Inflammatory macrophage treated with lipopolysaccharide for 4 hours (primary cell): ENCODE results near the gene DSCAM.
A peak's percentile ranks its signal among the peaks of the same experiment; 100 is the strongest.
"Not testable (repeated sequence)": the region's sequence is repeated elsewhere in the genome, so short reads cannot be mapped to it uniquely, and the experiment has no call there.

Experiments
- DNase-seq: peaks from one replicate; pipeline ENCODE4 v3.0.0-alpha.2; 2020

Gene DSCAM

DNA sequence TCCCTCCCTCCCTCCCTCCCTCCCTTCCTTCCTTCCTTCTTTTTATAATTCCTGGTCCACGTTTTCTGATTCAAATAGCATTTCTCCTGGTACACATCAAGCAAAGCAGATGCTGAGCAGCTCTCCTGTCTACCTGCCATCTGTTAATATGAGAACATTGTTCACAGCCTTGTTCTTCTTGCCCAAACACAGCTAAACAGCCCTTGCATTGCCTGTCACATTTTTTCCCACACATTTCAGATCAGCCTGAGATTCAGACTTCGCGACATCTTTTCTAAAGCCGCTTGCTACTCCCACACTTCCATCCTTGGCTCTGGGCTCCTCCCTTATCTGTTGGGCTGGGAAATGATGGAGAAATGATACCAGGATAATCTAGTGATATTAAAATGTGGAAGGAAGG is 779.2 kb downstream of the DSCAM start:
- no peak for DNase-seq

GRCh38 chr21:40066221-40066620 is 780.7 kb downstream of the DSCAM start:
- no peak for DNase-seq

DNA sequence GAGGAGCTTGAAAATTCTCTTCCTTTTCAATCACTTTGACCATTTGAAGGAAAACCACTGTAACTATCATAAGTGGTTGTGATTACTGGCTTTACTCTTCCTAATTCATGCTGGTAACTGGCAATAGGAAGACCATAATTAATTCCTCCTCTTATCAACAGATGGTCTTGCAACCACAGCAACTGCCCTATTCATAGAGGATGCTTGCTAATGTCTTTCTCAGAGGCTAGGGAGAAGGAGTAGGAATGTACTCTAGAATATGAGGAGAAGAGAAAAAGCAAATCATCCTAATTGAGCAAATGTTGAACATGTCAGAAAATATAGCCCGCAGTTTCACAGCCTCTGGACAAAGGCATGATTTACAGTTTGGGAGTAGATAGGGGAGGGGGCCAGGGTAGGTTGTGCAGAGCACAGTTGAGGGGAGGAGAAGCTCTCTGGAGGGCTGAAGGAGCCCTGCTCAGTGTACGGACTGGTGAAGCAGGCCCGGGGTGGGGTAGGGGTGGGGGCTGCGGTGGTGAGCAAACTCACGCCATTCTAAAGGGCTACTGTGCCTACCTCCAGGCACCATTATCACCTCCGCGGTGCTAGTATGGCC is 786.8 kb downstream of the DSCAM start:
- no peak for DNase-seq

GRCh38 chr21:40057331-40057730 is 789.6 kb downstream of the DSCAM start:
- DNase-seq: no peak

DNA sequence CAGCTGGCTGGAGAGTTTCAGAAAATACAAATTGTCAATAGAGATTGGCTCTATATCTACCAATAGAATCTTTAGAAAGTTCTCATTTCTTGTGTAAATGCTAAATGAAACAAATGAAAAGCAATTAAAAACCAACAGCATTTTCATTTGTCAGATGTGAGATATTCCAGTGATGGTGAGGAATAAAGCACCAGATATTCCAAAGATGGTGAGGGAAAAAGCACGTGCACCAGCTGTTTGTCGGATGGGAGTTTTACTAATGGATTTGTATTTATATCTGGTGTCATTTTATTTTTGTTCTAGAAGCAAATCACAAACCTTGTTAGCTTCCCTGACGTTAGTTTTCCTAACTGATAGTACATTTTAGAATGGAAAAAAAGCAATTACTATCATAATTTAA is 790.9 kb downstream of the DSCAM start:
- DNase-seq: no peak

DNA sequence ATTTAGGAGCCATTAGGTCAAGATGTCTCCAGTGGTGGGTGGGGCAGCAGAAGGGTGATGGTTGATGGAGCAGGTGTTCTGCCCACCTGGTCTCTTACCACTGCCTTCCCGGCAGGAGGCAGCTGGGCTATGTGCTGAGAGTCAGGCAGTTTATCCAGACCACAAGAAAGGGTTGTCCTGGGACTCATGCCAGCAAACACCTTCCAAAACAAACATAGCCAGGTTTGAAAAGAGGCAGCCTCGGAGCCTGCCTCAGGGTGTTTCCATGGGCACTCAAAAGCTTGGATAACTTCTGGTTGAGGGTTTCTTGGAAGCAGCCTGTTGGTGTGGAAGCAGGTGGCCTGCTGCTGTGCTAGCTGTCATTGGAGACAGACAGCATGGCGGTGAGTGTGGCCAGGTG is 792.6 kb downstream of the DSCAM start:
- no peak for DNase-seq

DNA sequence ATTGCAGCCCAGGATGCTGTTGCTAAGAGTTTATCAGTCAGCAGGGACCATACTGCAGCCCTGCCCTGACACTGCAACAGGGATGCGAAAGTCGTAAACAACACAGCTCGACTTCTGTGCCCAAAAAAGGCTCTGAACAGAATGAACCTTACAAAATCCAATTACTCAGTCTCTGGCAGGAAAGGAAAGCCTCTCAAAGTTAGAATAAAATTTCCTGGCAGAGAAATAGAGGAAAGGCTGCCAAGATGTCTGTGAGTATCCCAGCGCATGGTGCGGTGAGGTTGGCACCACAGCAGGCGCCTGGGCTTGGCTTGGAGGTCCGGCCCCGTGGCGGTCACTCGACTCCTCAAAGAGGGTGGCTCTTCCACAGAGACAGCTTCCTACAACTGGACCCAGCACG is 794.0 kb downstream of the DSCAM start:
- no peak for DNase-seq

DNA sequence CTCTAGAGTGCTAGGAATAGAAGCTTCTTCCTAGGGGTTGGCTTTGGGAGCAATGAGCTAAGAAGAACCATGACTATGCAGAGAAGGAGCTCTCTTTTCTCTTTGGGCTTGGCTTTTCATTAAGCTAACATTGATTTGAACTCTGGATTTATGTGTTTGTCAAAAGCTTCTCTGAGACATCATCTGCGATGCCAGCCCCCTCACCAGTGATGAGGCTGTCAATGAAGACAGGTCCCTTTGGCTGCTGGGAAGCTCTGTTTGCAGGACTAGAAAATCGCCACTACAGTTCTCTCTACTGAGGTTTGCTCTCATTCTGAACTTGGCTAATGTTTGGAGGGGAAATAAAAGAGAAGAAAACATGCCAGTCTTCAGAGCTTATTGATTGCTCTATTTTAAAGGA is 794.7 kb downstream of the DSCAM start:
- DNase-seq: no peak

DNA sequence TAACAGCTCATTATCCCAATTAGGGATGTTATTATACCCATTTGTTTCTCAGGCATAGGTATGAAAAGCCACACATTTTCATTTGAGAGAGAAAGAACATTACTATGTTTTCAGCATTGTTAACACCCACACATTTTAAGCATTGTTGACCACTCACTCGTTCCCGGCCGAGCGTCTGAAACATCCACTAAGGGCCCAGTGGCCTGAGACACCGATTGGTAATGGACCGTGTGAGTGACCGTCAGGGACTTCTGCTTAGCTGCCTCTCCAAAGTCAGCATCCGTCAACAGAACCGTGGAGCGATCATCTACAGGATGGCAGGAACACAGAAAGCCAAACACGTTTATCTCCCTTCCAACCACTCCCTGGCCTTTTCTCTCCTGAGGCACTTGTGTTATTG is 795.2 kb downstream of the DSCAM start:
- no peak for DNase-seq

- DNase-seq: no peak
Observed at GRCh38 chr21:40049931-40050290, 797.0 kb downstream of the DSCAM start.

DNA sequence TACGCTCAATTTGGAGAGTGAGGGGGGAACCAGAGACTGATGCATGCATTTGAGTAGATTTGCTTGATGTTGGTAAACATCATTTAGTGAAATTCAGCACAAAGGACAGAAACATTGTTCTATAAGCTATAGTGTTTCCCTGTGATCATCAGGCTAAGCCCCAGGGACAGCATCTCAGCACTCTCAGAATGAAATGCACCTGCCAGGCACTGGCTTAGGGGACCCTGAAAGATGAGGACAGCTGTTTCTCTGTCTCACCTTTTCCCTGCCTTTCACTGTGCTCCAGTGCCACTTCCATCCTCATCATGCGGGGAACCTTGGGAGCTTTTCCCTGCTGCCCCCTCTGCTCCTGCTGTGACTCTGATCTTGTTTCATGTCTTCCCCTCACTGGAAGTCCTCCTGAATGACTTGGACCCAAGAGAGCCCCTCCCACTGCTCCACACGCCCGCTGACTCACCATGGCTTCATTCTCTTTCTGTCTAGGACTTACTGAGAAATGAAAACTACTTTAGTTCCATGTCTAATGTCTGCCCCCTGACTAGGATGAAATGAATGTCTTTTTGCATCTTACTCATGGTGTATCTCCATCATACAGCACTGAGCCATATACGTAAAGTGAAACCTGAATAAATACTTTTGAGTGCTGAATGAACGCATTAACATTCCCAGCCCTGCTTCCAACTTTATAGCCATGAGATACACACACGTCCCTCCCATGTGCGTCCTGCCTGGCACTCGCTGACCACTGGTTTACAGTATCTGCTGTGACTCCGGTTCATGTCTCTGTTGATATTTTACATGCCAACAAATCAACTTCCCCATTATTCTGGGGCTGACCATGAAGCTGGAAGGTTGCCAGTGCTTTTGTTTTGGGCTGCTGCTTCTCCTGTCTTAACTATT is 797.7 kb downstream of the DSCAM start:
- DNase-seq: peak; percentile 10

DNA sequence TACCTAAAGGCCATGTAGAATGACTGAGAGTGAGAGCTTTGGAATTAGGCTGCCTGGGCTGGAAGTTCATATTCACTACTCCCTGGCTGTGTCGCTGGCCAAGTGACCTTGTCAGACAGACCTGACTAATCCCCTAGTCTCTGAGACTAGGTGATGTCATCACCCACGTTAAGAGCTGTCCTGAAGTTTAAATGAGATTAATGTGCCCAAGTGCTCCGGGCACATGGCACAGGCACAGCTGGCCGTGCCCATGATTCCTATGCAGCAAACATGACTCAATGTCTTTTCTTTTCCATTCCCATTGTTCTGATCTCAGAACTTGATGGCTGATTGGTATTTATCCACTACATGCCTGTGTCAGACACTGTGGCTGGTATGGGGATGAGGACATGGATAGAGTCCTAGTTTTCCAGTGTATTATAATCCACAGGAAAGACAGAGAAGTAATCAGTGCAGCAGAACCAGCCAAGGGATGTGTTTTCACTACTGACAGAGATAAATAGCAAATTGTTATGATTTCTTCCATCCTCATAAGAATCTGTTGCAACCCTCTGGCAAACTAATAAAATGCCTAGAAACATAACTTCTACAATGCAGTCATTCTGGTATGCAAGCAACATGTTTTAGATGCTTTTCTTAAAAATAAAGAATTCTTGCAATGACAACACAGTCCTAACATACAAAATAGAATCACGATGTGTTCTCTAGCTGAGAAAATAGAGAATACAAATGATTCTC is 798.8 kb downstream of the DSCAM start:
- no peak for DNase-seq

DNA sequence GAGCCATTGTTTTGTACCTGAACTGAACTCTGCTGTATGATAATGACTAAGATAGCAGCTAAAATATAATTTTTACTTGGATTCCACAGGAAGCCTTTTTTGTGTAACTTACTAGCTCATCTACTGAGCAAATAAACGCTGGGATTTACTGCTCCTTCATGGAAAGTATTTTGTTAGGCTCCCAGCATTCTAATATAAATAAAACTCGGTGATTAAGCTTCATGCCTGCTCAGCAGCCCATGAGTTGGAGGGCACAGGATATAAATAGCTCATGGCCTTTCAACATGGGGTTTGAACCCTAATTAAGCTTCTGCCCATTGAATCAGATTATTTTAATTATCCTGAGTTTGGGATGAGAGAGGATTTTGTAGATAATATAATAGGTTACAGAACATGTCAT is 799.7 kb downstream of the DSCAM start:
- no peak for DNase-seq

DNA sequence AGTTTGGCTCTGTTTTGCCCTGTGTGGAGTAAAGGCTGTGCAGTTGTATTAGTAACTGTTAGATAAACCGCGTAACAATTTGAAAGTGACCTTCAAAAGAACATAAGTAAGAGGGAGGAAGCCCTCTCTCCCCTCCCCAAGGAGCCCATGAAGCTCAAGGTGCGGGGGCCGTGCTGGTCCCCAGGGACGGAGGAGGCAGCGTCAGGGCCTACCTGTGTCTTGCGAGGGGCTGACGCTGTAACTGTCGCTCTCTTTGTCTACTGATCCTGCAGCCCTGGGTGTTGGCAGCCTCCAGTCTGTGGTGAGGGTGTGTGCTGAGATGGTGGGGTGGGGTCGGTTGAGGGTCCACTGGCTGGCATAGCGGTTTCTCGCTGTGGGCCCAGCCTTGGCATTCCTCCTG is 803.1 kb downstream of the DSCAM start:
- no peak for DNase-seq

GRCh38 chr21:40043423-40043822 is 803.5 kb downstream of the DSCAM start:
- no peak for DNase-seq

- no peak for DNase-seq
Observed at GRCh38 chr21:40041446-40041845, 805.5 kb downstream of the DSCAM start.

- DNase-seq: not testable (repeated sequence)
Observed at GRCh38 chr21:40033156-40033782, 813.7 kb downstream of the DSCAM start.

DNA sequence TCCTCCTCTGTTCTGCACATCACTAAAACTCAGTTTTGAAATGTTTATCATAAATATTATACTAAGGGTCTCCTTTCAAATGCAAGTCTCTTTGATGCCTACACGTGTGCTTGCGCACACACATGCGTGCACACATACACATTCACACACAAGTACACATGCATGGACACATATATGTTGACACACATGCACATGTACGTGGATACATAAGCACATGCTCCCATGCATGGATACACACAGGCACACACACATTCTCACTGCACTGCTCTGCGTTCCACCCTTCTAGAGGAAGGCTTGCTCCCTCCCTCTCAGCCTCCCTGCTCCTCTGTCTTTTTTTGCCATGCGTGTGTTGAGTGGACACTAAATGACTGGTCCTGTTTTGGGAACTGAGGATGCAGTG is 817.1 kb downstream of the DSCAM start:
- no peak for DNase-seq

- not testable (repeated sequence) for DNase-seq
Observed at GRCh38 chr21:40028393-40028792, 818.6 kb downstream of the DSCAM start.

DNA sequence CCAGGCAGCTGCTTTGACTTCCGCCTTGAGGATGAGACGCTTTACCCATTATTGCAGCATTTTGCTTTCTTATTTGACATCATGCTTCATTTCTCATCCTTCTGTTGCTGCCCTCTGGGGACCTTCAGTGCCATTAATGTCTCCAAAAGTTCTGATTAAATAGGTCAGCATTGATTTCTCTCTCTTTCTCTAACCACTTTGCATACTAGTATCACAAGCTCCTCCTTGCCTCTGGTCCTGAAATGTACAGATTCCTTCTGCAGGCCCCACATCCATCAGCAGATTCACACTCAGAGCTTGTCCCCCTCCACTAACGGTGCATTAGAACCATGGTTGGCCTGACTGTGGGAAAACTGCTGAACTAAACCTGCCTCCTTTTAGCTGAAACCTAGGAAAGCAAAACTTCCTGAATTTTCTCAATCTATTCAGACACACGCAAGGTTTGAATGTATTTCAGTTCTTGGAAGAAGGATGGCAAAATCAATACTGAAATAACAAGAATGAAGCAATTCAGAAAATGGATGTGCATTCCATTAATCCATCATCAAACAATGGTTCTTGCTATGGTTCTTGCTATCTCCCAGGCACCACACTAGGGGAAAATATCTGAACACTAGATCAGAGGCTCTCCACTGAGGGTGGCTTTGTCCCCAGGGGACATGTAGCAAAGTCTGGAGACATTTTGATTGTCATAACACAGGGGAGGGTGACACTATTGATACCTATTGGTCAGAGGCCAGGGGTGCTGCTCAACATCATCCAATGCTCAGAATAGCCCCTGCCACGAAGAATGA is 825.2 kb downstream of the DSCAM start:
- DNase-seq: no peak

DNA sequence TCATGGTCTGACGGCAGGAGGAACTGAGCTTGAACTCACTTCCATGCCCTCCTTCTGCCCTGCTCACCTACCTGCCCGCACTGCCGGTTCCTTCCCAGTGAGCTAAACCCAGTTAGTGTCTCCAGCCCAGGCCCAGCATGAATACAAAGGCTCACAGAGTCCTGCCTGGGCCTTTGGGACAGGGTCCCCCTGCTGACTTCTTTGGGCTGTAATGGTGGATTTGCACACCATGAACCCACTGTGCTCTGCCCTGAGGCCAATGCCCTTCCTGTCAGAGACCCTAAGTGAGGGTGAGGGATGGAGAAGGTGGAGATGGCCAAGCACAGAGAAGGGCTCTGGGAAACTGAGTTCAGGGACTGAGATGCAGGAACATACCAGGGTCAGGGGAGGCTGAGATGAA is 826.3 kb downstream of the DSCAM start:
- DNase-seq: no peak

DNA sequence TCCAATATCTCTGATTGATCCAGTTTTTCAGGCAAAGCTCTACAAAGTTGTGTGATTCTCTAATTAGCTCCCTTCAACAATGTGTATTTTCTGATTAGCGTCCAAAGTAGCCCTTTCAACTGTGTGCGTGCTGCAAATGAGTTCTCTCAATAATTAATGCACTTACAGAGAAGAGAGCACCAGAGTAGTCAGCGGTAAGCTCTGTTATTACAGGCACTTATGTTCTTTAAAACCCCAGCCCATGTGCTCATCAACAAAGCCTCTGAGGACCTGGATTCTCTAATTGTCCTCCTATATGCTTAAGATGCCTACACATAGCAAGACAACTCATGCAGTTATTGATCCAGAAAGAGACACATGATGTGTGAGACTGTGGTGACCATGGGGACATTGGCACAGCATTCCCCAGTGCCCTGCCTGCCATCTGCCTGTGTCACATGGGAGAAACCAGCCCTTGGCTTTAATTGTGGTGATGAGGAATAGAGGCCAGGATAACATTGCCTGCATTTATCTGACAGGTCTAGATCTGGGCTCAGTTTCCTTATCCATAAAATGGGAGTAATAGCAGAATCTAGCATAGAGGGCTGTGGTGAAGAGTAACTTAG is 828.0 kb downstream of the DSCAM start:
- no peak for DNase-seq
